ENCODE results near the gene CYS1. TPM values are rescaled to one million over a fixed set of nuclear protein-coding genes. Genes with fewer than 3 reads are reported as not detected.
A peak's percentile ranks its signal among the peaks of the same experiment; 100 is the strongest.
"Not testable (repeated sequence)": the region's sequence is repeated elsewhere in the genome, so short reads cannot be mapped to it uniquely, and the experiment has no call there.

Gene CYS1
- total RNA-seq, 1 donor from 2014 or later = 3.6 TPM

DNA sequence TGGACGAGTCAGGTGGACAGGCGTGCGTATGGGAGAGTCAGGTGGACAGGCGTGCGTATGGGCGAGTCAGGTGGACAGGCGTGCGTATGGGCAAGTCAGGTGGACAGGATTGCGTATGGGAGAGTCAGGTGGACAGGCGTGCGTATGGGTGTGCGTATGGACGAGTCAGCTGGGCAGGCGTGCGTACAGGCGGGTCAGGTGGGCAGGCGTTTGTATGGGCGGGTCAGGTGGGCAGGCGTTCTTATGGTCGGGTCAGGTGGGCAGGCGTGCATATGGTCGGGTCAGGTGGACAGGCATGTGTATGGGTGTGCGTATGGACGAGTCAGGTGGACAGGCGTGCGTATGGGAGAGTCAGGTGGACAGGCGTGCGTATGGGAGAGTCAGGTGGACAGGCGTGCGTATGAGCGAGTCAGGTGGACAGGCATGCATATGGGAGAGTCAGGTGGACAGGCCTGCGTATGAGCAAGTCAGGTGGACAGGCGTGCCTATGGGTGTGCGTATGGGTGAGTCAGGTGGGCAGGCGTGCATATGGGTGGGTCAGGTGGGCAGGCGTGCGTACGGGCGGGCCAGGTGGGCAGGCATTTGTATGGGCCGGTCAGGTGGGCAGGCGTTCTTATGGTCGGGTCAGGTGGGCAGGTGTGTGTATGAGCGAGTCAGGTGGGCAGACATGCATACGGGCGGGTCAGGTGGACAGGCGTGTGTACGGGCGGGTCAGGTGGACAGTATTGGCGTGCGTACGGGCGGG, 69.2 kb downstream of the CYS1 start:
- ATAC-seq (ENCODE audit: poor library complexity); intact Hi-C loops (cut with DNase I); DNase-seq: not testable (repeated sequence)

DNA sequence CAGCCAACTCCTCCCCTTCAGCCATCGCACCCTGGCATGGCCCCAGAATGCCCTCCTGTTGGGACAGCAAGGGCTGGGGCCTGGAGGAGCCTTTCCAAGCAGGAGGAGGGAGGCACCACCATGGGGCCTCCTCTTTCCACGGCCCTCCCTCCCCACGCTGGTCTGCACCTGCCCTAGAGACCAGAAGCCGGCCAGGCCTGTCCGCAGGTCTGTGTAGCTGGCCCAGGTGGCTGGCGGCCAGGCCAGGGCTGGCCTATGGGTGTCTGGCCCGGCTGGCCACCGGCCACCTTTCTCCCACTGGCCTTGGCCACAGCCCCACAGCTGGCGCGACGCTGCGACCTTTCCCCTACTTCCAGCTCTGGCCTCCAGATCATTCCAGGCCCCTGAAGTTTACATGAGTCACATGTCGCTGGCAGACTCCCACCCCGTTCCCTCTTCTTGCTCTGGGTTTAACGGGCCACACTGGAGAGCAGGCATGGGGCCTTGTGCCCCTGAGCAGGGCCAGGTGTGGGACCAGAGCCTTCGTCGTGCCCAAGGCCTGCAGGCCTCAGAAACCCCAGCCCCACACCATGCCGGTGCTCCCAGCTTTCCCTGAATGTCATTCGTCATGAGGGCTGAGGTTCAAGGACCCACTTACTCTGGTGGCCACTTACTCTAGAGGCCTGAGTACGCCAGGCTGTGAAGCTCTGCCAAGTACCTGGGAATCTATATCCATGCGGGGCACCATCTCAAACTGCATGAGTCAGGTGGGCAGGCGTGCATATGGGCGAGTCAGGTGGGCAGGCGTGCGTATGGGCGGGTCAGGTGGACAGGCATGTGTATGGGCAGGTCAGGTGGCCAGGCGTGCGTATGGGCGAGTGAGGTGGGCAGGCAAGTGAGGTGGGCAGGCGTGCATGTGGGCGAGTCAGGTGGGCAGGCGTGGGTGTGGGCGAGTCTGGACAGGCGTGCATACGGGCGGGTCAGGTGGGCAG, 70.1 kb downstream of the CYS1 start:
- DNase-seq (peak; percentile 94), ATAC-seq (ENCODE audit: poor library complexity) (peak; percentile 82)
- intact Hi-C loops (cut with DNase I) = loop anchor here (5.0 kb wide), 1 partner anchor 32 kb away; the partner anchor contains the start of gene KLF11

DNA sequence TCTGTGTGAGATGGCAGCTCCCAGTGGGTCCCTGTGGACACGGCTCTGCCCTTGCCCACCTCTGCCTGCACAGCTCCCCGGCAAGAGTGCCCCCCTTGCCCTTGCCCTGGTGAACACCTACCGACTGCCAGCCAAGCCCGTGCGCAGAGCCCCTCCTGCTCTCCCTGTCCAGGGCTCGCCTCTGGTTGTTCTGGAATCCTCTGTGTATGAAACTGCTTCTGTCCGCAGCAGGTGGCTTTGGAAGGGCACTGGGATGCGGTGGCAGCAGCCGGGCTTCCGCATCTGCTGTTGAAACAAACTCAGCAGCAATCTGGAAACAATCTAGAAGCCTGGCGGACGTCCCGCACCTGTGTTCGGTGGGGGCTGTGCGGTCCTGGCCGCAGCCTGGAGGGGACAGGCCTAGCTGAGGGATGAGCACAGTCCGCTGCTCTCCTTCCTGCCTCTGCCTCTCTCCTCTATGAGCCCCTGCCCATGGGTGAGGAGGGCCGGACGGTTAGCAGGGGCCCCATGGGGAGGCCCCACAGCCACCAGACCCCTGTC, 70.9 kb downstream of the CYS1 start:
- DNase-seq (no peak), ATAC-seq (ENCODE audit: poor library complexity) (no peak)
- intact Hi-C loops (cut with DNase I) = loop anchor here (5.0 kb wide), 1 partner anchor 33 kb away; the partner anchor contains the start of gene KLF11

DNA sequence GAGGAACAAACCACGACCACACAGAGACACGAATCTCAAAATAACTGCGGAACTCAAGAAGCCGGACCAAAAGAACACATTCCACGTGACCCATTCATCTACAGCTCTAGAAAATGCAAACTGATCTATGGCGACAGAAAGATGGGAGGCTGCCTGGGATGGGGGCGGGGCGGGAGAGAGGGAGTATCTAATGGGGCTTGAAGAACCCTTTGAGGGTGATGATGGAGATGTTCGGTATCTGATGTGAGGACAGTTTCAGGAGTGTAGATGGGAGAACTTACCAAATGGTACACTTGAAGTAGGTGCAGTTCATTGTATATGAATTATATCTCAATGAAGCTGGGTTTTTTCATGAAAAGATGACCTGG, 71.4 kb downstream of the CYS1 start:
- intact Hi-C loops (cut with DNase I) = loop anchor here (5.0 kb wide), 1 partner anchor 34 kb away; the partner anchor contains the start of gene KLF11
- ATAC-seq (ENCODE audit: poor library complexity) (no peak), DNase-seq (no peak)

DNA sequence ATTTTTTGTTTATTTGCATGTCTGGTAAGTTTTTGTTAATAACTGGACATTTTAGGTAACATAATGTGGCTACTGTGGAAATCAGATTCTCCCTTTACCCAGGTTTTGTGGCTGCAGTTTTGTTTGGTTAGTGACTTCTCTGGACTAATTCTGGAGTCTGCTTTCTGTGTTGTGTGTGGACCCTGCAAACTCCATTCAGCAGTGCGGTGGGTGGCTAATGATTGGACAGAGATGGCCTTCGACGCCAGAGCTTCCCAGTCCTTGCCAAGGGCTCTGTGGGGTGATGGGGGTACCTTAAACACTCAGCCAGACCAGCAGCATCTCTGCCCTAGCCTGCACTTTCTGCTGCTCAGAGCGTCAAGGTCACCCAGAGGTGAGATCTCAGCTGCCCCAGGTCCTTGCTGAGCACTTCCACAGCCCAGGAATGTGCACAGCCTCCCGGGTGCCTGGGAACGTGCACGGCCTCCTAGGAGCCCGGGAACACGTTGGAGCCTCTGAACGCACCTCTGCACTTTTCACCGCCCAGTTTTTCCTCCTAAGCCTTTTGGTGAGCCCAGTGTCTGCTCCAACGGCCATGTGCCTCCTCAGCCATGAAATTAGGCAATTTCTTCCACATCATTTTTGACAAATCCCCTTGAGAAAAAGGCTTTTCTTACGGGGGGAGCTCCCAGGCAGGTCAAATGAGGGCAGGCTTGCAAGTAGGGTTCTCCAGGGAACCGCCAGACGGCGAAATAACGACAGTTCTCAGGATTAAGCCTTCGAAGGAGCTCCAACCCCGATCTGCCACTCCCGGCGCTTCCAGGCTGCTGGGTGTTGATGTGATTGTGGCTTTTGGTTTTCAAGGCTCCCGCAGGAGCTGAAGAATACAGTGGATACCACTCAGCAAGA, 72.0 kb downstream of the CYS1 start:
- ATAC-seq (ENCODE audit: poor library complexity) (peak; percentile 0), DNase-seq (no peak)
- intact Hi-C loops (cut with DNase I) = loop anchor here (5.0 kb wide), 1 partner anchor 34 kb away; the partner anchor contains the start of gene KLF11

DNA sequence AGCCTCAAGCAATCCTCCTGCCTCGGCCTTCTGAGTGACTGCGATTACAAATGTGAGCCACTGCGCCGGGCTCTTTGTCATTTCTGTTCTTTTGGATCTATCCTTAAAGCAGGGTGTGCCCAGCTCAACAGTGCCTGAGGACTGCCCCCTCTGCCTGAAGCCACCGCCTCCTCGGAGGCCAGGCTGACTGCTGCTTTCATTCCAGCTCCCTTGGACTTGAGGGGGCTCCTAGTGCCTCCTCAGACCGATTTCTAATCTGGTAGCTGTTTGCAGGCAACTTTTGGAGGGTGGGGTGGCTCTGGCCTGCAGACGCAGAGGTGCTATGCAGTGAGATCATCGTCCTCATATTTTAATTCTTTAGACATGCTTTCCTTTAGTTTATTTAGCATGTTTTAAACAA, 72.8 kb downstream of the CYS1 start:
- ATAC-seq (ENCODE audit: poor library complexity) (no peak), DNase-seq (no peak)
- intact Hi-C loops (cut with DNase I) = loop anchor here (5.0 kb wide), 1 partner anchor 35 kb away; the partner anchor contains the start of gene KLF11

Other genes with a start within 250 kb of the CYS1 start
- 6.1 TPM for gene TAF1B, start 236.9 kb downstream of the CYS1 start, total RNA-seq
- gene GRHL1, start 128.7 kb downstream of the CYS1 start, total RNA-seq = 1.0 TPM
- gene KLF11, start 36.9 kb downstream of the CYS1 start, total RNA-seq = 24.4 TPM
- 1.9 TPM for gene RRM2, start 42.3 kb upstream of the CYS1 start, total RNA-seq
- 34.3 TPM for gene HPCAL1, start 222.5 kb upstream of the CYS1 start, total RNA-seq